Bronchial epithelial cell (primary cell): ENCODE measurements around the gene CCDC78. TPM values are rescaled to one million over a fixed set of nuclear protein-coding genes. Genes with fewer than 3 reads are reported as not detected.

ENCODE experiments used
- DNase-seq: peaks from one replicate; pipeline ENCODE4 v3.0.0-alpha.2; 2010; ENCODE audit warnings: low read depth
- FAIRE-seq: peaks from 2 replicates; lab custom pipeline; 2011; peaks lifted over from hg19 to GRCh38; lab: Jason Lieb, UNC
- H3K27me3 ChIP-seq: 2 replicates; pipeline ENCODE4 v1.5.1; 2011; ENCODE audit warnings: low read length; ENCODE audit not compliant: control insufficient read depth, insufficient read depth
- H3K36me3 ChIP-seq: 2 replicates; pipeline ENCODE4 v1.5.1; 2011; ENCODE audit warnings: low read length; ENCODE audit not compliant: control insufficient read depth, insufficient read depth
- H3K4me3 ChIP-seq: 2 replicates; pipeline ENCODE4 v1.5.1; 2011; ENCODE audit warnings: mild to moderate bottlenecking, low read depth, low read length, control low read depth
- CTCF ChIP-seq: IDR thresholded peaks from 2 replicates; pipeline ENCODE4 v1.5.1; 2011; ENCODE audit warnings: mild to moderate bottlenecking, moderate library complexity, low read length, control low read depth, inconsistent platforms; ENCODE audit not compliant: insufficient read depth, severe bottlenecking
- total RNA-seq: library from RNA; depleted of rRNA; stranded (reverse); fragments of >200 nt; gene quantifications from 2 replicates; pipeline ENCODE4 v1.2.1, GENCODE V29; 2014

CCDC78 gene
- total RNA-seq, 1 donor from 2014 or later, result 1.6 TPM

- FAIRE-seq (no peak), DNase-seq (no peak)
- peaks cover 24% of the 10 kb centered on the region for H3K36me3 ChIP-seq
- H3K4me3 ChIP-seq, result peak within 1 kb of the TSS; percentile 30
- TF ChIP-seq CTCF, result no peak
- H3K27me3 ChIP-seq, result no peaks in the 10 kb centered on the region
Measured at GRCh38 chr16:674968-675883, 51.0 kb downstream of the CCDC78 start, which contains the start of gene RHBDL1. Gene RHBDL1, plus strand, starts transcription at chr16:675671. Its CDS starts 120 bp downstream, at chr16:675791.

GRCh38 chr16:674214-674881 lies 51.9 kb downstream of the CCDC78 start:
- no peak for TF ChIP-seq CTCF
- FAIRE-seq (no peak), DNase-seq (no peak)
- Histone ChIP-seq H3K27me3 (no peaks in the 10 kb centered on the region), H3K4me3 (no peak overlapping the region), H3K36me3 (peaks cover 31% of the 10 kb centered on the region)

GRCh38 chr16:673399-673991 lies 52.7 kb downstream of the CCDC78 start:
- H3K27me3 ChIP-seq, result no peaks in the 10 kb centered on the region
- DNase-seq, result no peak
- peaks cover 32% of the 10 kb centered on the region for H3K36me3 ChIP-seq
- TF ChIP-seq CTCF, result no peak
- H3K4me3 ChIP-seq, result no peak overlapping the region
- FAIRE-seq, result no peak

- H3K4me3 ChIP-seq, result no peak overlapping the region
- DNase-seq (no peak), FAIRE-seq (no peak)
- no peaks in the 10 kb centered on the region for H3K27me3 ChIP-seq
- H3K36me3 ChIP-seq, result peaks cover 31% of the 10 kb centered on the region
- TF ChIP-seq CTCF, result no peak
Measured at GRCh38 chr16:672851-673250, 53.4 kb downstream of the CCDC78 start.

Other genes with a start within 250 kb of the CCDC78 start
- gene CAPN15, start 198.7 kb downstream of the CCDC78 start, total RNA-seq, result 27.1 and 31.9 TPM in 2 replicates
- not detected in 2 replicates for gene PRR35, start 166.0 kb downstream of the CCDC78 start, total RNA-seq
- under 0.01 TPM in 2 replicates for gene NHLRC4, start 159.4 kb downstream of the CCDC78 start, total RNA-seq
- 17.2 and 17.9 TPM in 2 replicates for gene PIGQ, start 156.5 kb downstream of the CCDC78 start, total RNA-seq
- 10.8 and 16.8 TPM in 2 replicates for gene RAB40C, start 136.4 kb downstream of the CCDC78 start, total RNA-seq
- gene WFIKKN1, start 95.5 kb downstream of the CCDC78 start, total RNA-seq, result 0.13 TPM in 1 of 2 replicates, not detected in the other
- gene METTL26, start 90.1 kb downstream of the CCDC78 start, total RNA-seq, result 50.8 and 55.3 TPM in 2 replicates
- 30.2 and 45.0 TPM in 2 replicates for gene MCRIP2, start 84.6 kb downstream of the CCDC78 start, total RNA-seq
- gene WDR90, start 77.1 kb downstream of the CCDC78 start, total RNA-seq, result 4.2 and 7.2 TPM in 2 replicates
- gene RHOT2, start 58.3 kb downstream of the CCDC78 start, total RNA-seq, result 44.5 and 52.4 TPM in 2 replicates
- gene RHBDL1, start 50.8 kb downstream of the CCDC78 start, total RNA-seq, result 9.2 and 14.0 TPM in 2 replicates
- 159 and 204 TPM in 2 replicates for gene STUB1, start 46.0 kb downstream of the CCDC78 start, total RNA-seq
- gene JMJD8, start 42.1 kb downstream of the CCDC78 start, total RNA-seq, result 15.9 and 16.8 TPM in 2 replicates
- gene WDR24, start 36.0 kb downstream of the CCDC78 start, total RNA-seq, result 3.4 and 4.0 TPM in 2 replicates
- 0.53 and 0.64 TPM in 2 replicates for gene FBXL16, start 20.6 kb downstream of the CCDC78 start, total RNA-seq
- gene METRN, start 11.3 kb downstream of the CCDC78 start, total RNA-seq, result 63.7 and 143 TPM in 2 replicates
- 23.3 and 35.0 TPM in 2 replicates for gene ANTKMT, start 5.3 kb downstream of the CCDC78 start, total RNA-seq
- gene HAGHL, start 663 bp upstream of the CCDC78 start, total RNA-seq, result 25.2 and 33.2 TPM in 2 replicates
- gene CIAO3, start 14.6 kb upstream of the CCDC78 start, total RNA-seq, result 33.2 and 43.1 TPM in 2 replicates
- gene MSLN, start 34.3 kb upstream of the CCDC78 start, total RNA-seq, result 2.6 and 4.5 TPM in 2 replicates
- 20.9 and 27.4 TPM in 2 replicates for gene RPUSD1, start 61.9 kb upstream of the CCDC78 start, total RNA-seq
- 1.6 and 2.8 TPM in 2 replicates for gene CHTF18, start 62.2 kb upstream of the CCDC78 start, total RNA-seq
- gene GNG13, start 74.3 kb upstream of the CCDC78 start, total RNA-seq, result not detected in 2 replicates
- 2.1 and 2.6 TPM in 2 replicates for gene LMF1, start 244.5 kb upstream of the CCDC78 start, total RNA-seq